A673 (cell line): ENCODE data around the gene FXYD4.

Experiments
- EZH2 ChIP-seq: fragments of 200-600 bp; sonication (generic); IDR thresholded peaks from 2 replicates; pipeline ENCODE4 v1.6.1; 2017; ENCODE audit warnings: borderline replicate concordance, low read depth, mild to moderate bottlenecking, mixed read lengths, antibody characterized with exemption, low read length; ENCODE audit not compliant: poor library complexity, severe bottlenecking
- TF ChIP-seq, protein P1 (sequence below): fragments of 300-800, 200-600 bp; sonication (generic); conservative IDR thresholded peaks from 2 replicates; pipeline ENCODE4 v1.5.1; 2017; ENCODE audit warnings: low read depth, mild to moderate bottlenecking, antibody characterized with exemption, low read length, moderate library complexity, mixed read lengths

GRCh38 chr10:43351301-43351700 is 20.1 kb upstream of the FXYD4 start:
- TF ChIP-seq, protein P1, sequence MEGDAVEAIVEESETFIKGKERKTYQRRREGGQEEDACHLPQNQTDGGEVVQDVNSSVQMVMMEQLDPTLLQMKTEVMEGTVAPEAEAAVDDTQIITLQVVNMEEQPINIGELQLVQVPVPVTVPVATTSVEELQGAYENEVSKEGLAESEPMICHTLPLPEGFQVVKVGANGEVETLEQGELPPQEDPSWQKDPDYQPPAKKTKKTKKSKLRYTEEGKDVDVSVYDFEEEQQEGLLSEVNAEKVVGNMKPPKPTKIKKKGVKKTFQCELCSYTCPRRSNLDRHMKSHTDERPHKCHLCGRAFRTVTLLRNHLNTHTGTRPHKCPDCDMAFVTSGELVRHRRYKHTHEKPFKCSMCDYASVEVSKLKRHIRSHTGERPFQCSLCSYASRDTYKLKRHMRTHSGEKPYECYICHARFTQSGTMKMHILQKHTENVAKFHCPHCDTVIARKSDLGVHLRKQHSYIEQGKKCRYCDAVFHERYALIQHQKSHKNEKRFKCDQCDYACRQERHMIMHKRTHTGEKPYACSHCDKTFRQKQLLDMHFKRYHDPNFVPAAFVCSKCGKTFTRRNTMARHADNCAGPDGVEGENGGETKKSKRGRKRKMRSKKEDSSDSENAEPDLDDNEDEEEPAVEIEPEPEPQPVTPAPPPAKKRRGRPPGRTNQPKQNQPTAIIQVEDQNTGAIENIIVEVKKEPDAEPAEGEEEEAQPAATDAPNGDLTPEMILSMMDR, result no peak
- no peak for TF ChIP-seq EZH2
